RWPE1 (cell line): ENCODE data around the gene LMF1.

ENCODE experiments used
- CTCF ChIA-PET: fragments of 350-600 bp; sonication (Branson Sonifier 250); formaldehyde crosslinking; extraction: SDS; loops from one replicate; lab custom pipeline; 2021; lab: Yijun Ruan, JAX
- POLR2A ChIA-PET: fragments of 400-600 bp; formaldehyde crosslinking; extraction: SDS; loops from one replicate; lab custom pipeline; 2020; ENCODE audit warnings: antibody characterized with exemption; ENCODE audit not compliant: low non-redundant PET; lab: Yijun Ruan, JAX
- DNase-seq: peaks from one replicate; pipeline ENCODE4 v3.0.0; 2012; ENCODE audit warnings: low spot score
- H3K27ac ChIP-seq: fragments of 450-650 bp; 2 replicates; pipeline ENCODE4 v1.5.1; 2017
- TF ChIP-seq, protein P1 (sequence below): fragments of 450-650 bp; conservative IDR thresholded peaks from 2 replicates; pipeline ENCODE4 v1.5.1; 2017; ENCODE audit warnings: low read depth, mild to moderate bottlenecking

LMF1 gene

DNA sequence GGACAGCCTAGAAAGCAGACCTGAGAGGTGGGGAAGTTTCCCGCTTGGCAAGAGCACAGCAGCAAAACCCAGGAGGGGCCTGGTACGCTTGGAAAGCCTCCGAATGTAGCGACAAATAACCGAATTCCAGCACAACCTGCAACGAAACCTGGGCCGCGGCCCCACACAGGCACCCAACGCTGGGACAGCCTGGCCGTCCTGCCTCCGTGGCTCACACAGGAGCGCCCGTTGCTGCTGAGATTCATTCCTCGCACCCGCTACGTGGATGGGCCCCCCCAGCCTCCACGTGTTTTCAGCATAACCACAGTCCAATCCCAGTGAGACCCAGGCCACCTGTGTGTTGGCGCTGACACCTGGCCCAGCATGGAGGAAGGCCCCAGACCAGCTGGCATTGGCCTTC is 42.9 kb downstream of the LMF1 start:
- TF ChIP-seq, protein P1, sequence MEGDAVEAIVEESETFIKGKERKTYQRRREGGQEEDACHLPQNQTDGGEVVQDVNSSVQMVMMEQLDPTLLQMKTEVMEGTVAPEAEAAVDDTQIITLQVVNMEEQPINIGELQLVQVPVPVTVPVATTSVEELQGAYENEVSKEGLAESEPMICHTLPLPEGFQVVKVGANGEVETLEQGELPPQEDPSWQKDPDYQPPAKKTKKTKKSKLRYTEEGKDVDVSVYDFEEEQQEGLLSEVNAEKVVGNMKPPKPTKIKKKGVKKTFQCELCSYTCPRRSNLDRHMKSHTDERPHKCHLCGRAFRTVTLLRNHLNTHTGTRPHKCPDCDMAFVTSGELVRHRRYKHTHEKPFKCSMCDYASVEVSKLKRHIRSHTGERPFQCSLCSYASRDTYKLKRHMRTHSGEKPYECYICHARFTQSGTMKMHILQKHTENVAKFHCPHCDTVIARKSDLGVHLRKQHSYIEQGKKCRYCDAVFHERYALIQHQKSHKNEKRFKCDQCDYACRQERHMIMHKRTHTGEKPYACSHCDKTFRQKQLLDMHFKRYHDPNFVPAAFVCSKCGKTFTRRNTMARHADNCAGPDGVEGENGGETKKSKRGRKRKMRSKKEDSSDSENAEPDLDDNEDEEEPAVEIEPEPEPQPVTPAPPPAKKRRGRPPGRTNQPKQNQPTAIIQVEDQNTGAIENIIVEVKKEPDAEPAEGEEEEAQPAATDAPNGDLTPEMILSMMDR = no peak
- DNase-seq = no peak
- ChIA-PET CTCF (no interaction called here), POLR2A (no interaction called here)
- H3K27ac ChIP-seq = no peak overlapping the region

DNA sequence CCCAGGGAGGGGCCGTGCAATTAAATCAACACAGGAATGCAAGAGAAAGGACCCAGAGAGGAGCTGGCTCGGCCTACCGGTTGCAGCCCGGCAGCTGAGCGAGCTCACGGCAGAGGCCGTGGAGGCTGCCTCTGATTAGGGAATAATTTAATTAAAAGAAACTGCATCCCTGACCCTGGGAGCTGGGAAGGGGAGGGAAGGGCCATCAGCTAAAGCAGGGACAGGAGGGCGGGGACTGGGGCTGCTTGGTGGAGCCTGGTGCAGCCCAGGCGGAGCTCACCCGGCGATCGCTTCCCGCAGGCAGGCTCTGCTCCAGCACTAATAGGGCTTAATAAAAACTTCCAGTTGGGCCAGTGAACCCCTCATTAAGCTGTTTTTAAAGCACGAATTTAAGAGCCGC is 43.4 kb downstream of the LMF1 start:
- DNase-seq = no peak
- POLR2A ChIA-PET = no interaction called here
- TF ChIP-seq, protein P1 = no peak
- CTCF ChIA-PET = no interaction called here
- H3K27ac ChIP-seq = no peak overlapping the region

DNA sequence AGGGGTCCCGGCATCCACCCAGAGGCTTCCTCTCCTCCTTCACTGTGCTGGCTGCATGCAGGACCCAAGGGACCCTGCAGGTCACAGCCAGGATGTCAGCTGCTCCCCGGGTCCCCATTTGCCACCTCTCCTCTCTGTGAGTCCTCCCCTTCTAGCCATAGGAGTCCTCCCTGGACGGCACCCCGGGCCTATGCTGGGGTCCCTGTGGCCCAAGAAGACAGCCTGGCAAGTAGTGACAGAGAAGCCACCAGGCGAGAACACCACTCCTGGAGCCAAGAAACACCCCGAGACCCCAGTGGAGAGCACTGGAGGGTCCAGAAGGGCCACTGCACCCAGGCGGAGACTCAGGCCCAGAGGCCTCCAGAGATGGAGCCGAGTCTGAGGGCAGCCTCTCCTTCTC is 44.1 kb downstream of the LMF1 start:
- ChIA-PET CTCF (no interaction called here), POLR2A (no interaction called here)
- DNase-seq = no peak
- no peak overlapping the region for H3K27ac ChIP-seq
- TF ChIP-seq, protein P1 = no peak

DNA sequence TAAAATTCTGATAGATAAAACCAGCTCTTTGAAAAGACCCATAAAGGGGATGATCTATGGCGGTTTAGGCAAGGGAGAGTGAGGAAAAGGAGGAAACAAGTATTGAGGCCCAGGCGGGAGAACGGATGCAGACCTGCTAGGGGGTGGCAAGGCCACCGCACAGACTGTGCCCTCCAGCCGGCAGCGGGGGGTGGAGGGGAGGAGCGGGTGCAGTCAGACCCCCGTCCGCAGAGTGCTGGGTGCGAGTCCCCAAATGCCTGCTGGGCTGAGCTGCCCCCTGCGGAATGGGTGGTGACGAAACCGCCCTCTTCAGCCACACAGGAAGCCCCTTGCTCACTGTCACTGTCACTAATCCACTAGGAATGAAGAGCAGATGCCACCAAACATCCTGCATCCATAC is 46.0 kb downstream of the LMF1 start:
- H3K27ac ChIP-seq = no peak overlapping the region
- no peak for DNase-seq
- ChIA-PET POLR2A (no interaction called here), CTCF (no interaction called here)
- TF ChIP-seq, protein P1 = no peak

DNA sequence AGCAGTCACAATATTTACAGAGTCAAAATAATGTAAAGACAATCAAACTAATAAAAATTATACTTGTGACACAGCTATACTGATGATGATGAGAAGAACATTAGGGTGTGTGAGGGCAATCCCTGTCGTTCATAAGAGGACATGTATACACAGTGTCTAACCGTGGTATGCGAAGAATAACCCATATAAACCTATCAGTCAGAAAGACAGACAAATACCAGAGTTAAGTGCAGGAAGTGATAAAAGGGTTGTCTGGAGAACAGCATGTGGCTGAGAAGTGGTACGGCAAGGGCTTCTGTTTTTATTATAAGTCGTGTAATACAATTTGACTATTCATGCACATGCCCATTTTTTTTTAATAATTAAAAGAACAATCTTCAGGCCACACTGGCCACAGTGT is 46.7 kb downstream of the LMF1 start:
- TF ChIP-seq, protein P1 = no peak
- ChIA-PET CTCF (no interaction called here), POLR2A (no interaction called here)
- DNase-seq = no peak
- H3K27ac ChIP-seq = no peak overlapping the region

DNA sequence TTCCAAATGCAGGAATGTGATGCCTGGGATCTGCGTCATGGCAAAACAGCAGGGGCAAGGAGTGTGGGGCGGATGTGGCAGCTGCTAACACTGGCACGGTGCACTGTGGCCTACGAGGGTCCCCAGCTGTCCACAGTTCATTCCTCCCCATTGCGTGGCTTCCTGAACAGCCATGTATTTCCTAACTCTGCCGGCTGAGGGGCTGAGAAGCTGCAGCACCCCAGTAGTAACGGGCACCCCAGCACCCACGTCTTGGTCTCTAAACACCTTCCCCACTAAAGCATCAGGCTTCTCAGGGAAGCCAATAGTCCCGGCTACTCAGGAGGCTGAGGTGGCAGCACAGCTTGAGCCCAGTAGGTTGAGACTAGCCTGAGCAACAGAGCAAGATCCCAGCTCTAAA is 47.6 kb downstream of the LMF1 start:
- CTCF ChIA-PET = no interaction called here
- no peak overlapping the region for H3K27ac ChIP-seq
- no peak for DNase-seq
- TF ChIP-seq, protein P1 = no peak
- POLR2A ChIA-PET = no interaction called here

DNA sequence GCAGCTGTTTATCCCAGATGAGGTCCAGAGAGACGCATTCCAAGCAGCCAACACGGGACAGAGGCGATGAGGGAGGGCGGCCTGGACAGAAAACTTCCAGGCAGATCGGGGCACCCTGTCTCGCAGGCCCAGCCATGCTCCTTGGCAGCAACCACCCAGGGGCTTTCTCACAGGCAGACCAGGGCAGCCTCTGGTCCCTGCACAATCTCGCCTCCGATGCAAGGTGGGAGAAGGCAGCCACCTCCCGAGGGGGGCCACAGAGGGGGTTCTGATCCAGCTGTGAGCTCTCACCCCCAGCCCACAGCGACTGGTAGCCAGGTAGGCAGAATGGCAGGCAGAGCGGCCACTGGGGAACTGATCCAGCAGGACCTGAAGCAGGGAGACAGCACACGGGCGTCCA is 48.7 kb downstream of the LMF1 start:
- ChIA-PET CTCF (interaction anchor here (0.7 kb wide), 1 partner anchor 8 kb away, joined by 3 read pairs; no protein-coding TSS in a partner anchor), POLR2A (no interaction called here)
- TF ChIP-seq, protein P1 = no peak
- DNase-seq = no peak
- H3K27ac ChIP-seq = no peak overlapping the region
